Esophagus (tissue), 2 donors: ENCODE measurements around the gene POU2F3. TPM values are rescaled to one million over a fixed set of nuclear protein-coding genes. Genes with fewer than 3 reads are reported as not detected.
A peak's percentile ranks its signal among the peaks of the same experiment; 100 is the strongest.

ENCODE experiments used
- H3K27ac ChIP-seq, 2 donors: one replicate each; pipeline ENCODE4 v1.5.1; 2013; ENCODE audit warnings: low read depth in 2 of 2, mild to moderate bottlenecking in 2 of 2, inconsistent platforms in 1 of 2, low read length in 1 of 2, moderate library complexity in 1 of 2
- H3K27me3 ChIP-seq, 2 donors: one replicate each; pipeline ENCODE4 v1.6.1; 2013; ENCODE audit warnings: low read length in 2 of 2, control low read depth in 1 of 2, mild to moderate bottlenecking in 1 of 2; ENCODE audit not compliant: insufficient read depth in 2 of 2, control insufficient read depth in 1 of 2
- H3K36me3 ChIP-seq, 2 donors: one replicate each; pipeline ENCODE4 v1.6.1; 2013; ENCODE audit warnings: low read length in 1 of 2; ENCODE audit not compliant: control insufficient read depth in 2 of 2, insufficient read depth in 2 of 2
- H3K4me1 ChIP-seq, 2 donors: one replicate each; pipeline ENCODE4 v1.6.1; 2013; ENCODE audit warnings: low read length in 1 of 2; ENCODE audit not compliant: control insufficient read depth in 2 of 2, insufficient read depth in 2 of 2
- H3K4me3 ChIP-seq, 2 donors: one replicate each; pipeline ENCODE4 v1.5.1; 2013; ENCODE audit warnings: low read length in 2 of 2, mild to moderate bottlenecking in 2 of 2, low read depth in 1 of 2, moderate library complexity in 1 of 2
- H3K9me3 ChIP-seq, 2 donors: one replicate each; pipeline ENCODE4 v1.6.1; 2013; ENCODE audit warnings: mild to moderate bottlenecking in 2 of 2, low read depth in 1 of 2, low read length in 1 of 2, moderate library complexity in 1 of 2; ENCODE audit not compliant: control insufficient read depth in 2 of 2, insufficient read depth in 1 of 2
- WGBS, 2 donors: extraction: QIAGEN DNeasy Blood & Tissue Kit; methylation state at CpG; one replicate each; pipeline ENCODE4 v1.1.7; 2013; 5-methylcytosine and 5-hydroxymethylcytosine counted together
- polyA plus RNA-seq, 2 donors: library from polyadenylated mRNA; stranded (reverse); fragments of 200-250 nt; gene quantifications; one replicate each; pipeline ENCODE4 v1.2.3, GENCODE V29; 2013
- donor health status: healthy with polysubstance abuse.
- donor health status: Bipolar disorder and iron deficiency.

The POU2F3 gene
- polyA plus RNA-seq, 2 donors: 3.1 to 4.5 TPM

DNA sequence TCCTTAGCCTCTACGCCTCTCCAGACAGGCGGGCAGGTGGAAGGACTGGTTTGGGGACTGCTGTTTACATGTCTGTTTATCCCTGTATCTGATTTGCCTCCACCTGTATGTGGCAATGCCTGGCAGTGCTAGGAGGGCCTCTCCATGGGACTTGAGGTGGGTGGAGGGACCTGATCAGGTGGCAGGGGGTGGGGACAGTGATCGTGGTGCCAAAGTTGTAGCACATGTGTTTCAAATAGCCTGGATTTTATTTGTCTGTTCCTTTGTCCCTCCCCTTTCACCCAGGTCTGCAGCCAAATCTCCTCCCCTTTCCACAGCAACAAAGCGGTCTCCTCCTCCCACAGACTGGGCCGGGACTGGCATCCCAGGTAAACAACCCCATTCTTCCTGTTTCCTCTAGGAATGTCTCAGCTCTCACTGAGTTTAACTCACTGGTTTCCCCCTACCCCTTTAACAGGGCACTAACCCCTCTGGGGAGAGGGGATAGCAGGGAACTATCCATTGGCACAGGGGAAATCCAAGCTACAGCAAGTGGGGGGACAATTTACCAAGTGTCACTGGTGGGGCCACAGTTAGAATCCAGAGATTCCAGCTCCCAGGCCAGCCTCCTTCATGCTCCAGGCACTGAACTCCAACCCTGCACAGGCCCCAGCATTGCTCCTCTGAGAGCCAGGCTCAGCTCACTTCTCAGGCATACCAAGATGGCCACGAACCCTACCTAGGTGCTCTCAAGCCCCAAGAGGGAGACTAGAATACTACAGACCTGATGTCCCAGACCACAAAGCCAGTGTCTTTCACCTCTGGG, 62.3 kb downstream of the POU2F3 start:
- WGBS, 2 donors: 44 to 46% methylated on average over 6 of the region's 6 CpGs

DNA sequence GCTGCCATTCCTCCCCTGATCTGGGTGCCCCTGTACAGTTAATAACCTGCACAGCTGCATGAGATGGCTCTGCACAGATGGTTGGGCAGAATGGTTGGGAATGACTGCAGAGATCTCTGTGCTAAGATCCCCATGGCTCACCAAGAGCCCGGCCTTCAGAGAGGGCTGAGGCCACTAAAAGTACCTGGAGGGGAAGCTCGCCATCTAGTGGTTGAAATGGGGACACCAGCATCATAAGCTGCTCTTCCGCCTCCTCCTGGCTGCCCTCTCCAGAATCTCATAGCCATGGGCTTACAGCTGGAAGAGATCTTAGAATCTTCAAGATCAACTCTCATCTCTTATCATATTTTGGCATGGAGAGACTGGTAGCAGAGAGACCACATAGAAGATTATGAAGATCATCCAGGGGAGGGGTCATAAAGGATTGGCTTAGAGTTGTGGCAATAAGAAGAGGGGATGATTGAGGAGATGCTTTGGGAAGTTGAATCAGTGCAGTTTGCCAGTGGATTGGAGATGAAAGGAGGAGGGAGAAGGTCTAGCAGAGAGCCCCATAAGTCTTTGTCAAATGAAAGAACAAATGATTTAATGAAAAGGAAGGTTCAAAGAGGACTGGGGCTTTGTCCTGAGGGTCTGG, 63.2 kb downstream of the POU2F3 start:
- no peaks in the 10 kb centered on the region for H3K27me3 ChIP-seq
- peaks cover 4 to 33% of the 10 kb centered on the region in 2 donors for H3K4me1 ChIP-seq
- H3K27ac ChIP-seq: peak overlapping the region; percentile 41 to 88
- no peaks in the 10 kb centered on the region for H3K36me3 ChIP-seq
- WGBS, 2 donors: 20 to 24% methylated on average over 3 of the region's 3 CpGs
- H3K4me3 ChIP-seq: no peak overlapping the region
- no peaks in the 10 kb centered on the region for H3K9me3 ChIP-seq

More for the DNA sequence above, 62.3 kb downstream of the POU2F3 start:
- H3K27ac ChIP-seq: peak overlapping the region; percentile 61 to 88
- no peak overlapping the region for H3K4me3 ChIP-seq
- no peaks in the 10 kb centered on the region for H3K9me3 ChIP-seq
- peaks cover 4 to 33% of the 10 kb centered on the region in 2 donors for H3K4me1 ChIP-seq
- no peaks in the 10 kb centered on the region for H3K27me3 ChIP-seq
- H3K36me3 ChIP-seq: no peaks in the 10 kb centered on the region

DNA sequence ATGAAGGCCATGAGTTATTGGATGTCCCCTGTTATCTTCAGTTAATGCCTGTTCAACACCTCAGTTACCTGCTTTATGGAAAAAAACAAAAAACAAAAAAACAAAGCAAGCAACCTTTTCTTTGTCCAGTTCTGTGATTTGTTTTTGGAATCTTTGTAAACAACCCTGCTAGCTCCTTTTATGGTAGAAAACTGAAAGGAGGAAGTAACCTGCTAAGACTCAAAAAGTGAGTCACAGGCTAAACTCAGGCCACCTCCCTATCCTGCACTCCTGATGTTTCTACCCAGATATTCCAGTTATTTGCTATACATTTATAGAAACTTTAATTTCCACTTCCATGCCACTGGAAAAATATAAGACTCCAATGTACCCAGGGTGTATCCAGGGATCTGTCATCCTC, 64.6 kb downstream of the POU2F3 start:
- Histone ChIP-seq H3K27me3 (no peaks in the 10 kb centered on the region), H3K4me3 (no peak overlapping the region), H3K36me3 (no peaks in the 10 kb centered on the region), H3K9me3 (no peaks in the 10 kb centered on the region), H3K27ac (no peak overlapping the region), H3K4me1 (peaks cover 4 to 36% of the 10 kb centered on the region in 2 donors)

DNA sequence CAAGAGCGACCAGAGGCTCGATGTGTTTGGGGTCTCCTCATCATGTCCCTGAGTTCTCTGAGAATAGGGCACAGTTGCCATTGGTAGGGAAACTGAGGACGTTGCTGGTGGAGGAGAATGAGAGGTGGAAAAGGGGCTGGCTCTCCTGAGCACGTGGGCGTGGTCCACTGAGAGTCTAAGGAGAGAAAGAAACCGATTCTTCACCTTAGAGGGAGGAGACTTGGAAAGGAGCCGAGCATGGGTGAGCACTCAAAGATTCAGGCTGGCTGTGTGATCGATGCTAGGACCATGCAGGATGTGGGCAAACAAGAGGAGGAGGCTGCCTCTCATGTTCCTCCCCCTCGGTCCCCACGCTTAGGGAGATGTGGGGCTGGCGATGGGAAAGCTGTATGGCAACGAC, 65.3 kb downstream of the POU2F3 start:
- 67 to 70% methylated on average over 12 of the region's 12 CpGs for WGBS, 2 donors

DNA sequence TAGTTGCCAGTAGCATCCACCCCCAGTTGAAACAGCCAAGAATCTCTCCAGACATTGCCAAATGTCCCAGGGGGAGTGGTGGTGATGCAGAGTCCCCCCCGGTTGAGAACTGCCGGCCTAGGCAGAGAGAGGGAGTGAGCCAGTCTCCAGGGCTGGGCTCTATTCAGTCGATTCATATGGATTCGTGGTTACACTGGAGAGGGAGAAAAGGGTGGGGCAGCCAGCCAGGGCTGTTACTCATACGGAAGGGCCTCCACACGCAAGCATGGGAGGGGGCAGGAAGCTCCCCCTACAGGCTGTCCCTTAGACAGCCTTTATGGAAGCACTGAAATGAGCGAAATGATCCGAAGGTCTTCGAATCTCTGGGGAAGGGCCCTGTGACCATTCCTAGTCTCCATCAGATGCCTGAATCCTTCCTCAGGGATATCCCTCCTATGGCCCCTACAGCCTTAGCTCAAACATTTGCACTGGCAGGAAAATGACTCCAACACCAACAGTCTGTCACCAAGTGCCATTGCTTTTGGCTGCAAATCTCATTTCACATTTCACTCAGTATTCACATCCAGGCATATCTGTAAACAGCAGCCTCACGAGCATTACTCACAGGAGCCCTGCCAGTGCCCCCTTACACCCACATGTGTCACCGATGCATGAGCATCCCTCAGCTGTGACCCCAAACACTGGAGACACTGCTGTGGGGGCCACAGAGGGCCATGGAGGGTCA, 66.7 kb downstream of the POU2F3 start:
- H3K4me3 ChIP-seq: no peak overlapping the region
- WGBS, 2 donors: 40 to 56% methylated on average over 11 of the region's 11 CpGs
- peak overlapping the region; percentile 50 to 91 for H3K27ac ChIP-seq
- H3K4me1 ChIP-seq: peaks cover 4 to 30% of the 10 kb centered on the region in 2 donors
- no peaks in the 10 kb centered on the region for H3K36me3 ChIP-seq
- no peaks in the 10 kb centered on the region for H3K27me3 ChIP-seq
- no peaks in the 10 kb centered on the region for H3K9me3 ChIP-seq

More for the DNA sequence above, 65.3 kb downstream of the POU2F3 start:
- no peaks in the 10 kb centered on the region for H3K9me3 ChIP-seq
- H3K36me3 ChIP-seq: no peaks in the 10 kb centered on the region
- H3K27ac ChIP-seq: peak overlapping the region; percentile 78 to 91
- H3K27me3 ChIP-seq: no peaks in the 10 kb centered on the region
- peaks cover 4 to 34% of the 10 kb centered on the region in 2 donors for H3K4me1 ChIP-seq
- no peak overlapping the region for H3K4me3 ChIP-seq

DNA sequence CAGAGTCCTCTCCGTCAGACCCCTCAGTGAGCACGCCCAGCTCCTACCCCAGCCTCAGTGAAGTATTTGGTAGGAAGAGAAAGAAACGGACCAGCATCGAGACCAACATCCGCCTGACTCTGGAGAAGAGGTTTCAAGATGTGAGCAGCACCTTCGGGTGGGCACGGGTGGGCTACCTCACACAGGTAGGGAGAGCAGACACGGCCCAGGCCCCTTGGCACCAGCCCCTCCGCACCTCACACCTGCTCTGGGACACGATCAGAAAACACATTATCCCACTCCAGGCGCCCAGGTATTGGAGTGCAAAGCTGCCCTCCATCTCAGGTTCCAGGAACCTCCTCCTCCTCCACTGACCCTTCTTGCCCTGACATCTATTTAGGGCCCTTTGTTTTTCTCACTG, 67.5 kb downstream of the POU2F3 start:
- Histone ChIP-seq H3K4me1 (peaks cover 4 to 27% of the 10 kb centered on the region in 2 donors), H3K27me3 (no peaks in the 10 kb centered on the region), H3K27ac (no peak overlapping the region), H3K4me3 (no peak overlapping the region), H3K9me3 (no peaks in the 10 kb centered on the region), H3K36me3 (no peaks in the 10 kb centered on the region)
- 93 to 95% methylated on average over 11 of the region's 11 CpGs for WGBS, 2 donors

DNA sequence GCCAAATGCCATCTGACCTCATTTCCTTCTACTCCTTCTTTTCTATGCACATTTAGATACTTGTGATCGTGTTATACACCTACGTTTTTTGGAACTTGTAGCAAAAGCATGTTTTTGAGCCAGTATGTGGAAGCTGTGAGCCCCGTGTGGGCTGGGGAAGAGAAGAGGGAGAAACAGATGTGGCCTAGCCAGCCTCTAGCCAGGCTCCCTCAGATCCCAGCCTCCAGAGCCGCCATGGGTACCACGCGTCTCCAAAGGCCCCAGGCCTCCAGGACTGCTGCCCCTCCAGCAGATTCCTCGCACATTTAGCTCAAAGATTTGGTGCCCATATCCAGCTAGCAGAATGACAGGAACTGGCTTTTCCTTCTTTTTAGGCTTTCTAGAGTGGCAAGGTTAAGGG, 68.1 kb downstream of the POU2F3 start:
- H3K9me3 ChIP-seq: no peaks in the 10 kb centered on the region
- no peaks in the 10 kb centered on the region for H3K27me3 ChIP-seq
- no peaks in the 10 kb centered on the region for H3K36me3 ChIP-seq
- peaks cover 4 to 22% of the 10 kb centered on the region in 2 donors for H3K4me1 ChIP-seq
- peak overlapping the region; percentile 23 to 38 for H3K27ac ChIP-seq
- no peak overlapping the region for H3K4me3 ChIP-seq
- WGBS, 2 donors: 89% methylated on average over 7 of the region's 7 CpGs

DNA sequence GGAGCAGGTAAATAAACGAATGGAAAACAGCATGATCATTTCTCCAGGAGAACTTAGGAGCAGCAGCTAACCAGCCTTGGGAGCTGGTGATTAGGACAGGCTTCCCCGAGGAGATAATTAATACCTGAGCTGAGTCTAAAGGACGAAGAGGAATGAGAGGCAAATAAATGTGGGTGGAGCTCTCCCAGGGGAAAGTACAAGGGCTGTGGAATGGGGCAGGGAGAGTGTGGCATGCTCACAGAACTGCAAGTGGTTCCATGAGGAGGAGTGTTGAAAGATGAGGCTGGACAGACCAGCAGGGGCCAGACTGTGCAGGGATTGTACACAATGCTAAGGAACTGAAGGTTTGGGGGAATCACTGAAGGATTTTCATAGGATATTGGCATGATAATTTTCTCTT, 70.9 kb downstream of the POU2F3 start:
- Histone ChIP-seq H3K27me3 (no peaks in the 10 kb centered on the region), H3K9me3 (no peaks in the 10 kb centered on the region), H3K4me1 (peaks cover 4 to 13% of the 10 kb centered on the region in 2 donors), H3K27ac (no peak overlapping the region), H3K4me3 (no peak overlapping the region), H3K36me3 (no peaks in the 10 kb centered on the region)
- WGBS, 2 donors: 43 to 60% methylated on average over 3 of the region's 3 CpGs

DNA sequence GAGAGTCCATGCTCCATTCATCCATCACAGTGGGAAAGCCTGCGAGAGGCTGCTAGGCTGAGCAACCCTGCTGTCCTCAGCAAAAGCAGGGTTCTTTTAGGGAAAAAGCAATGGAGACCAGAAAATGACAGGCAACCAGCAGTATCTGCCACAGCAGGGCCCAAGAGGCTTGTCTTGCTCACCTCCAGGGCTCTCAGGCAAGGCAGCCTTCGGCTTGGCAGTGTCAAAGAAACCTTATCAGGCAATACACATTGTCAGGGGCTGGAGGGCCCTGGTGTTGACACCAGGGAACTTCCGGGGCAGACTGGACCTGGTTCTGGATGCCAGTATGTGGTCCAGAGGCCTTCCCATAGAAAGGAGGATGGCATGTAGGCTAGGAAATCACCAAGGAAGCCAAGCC, 74.9 kb downstream of the POU2F3 start:
- no peak overlapping the region for H3K4me3 ChIP-seq
- H3K27ac ChIP-seq: peak overlapping the region in 1 of 2 donors; percentile 26
- no peaks in the 10 kb centered on the region for H3K9me3 ChIP-seq
- no peaks in the 10 kb centered on the region for H3K36me3 ChIP-seq
- WGBS, 2 donors: 82 to 93% methylated on average over 3 of the region's 3 CpGs
- H3K27me3 ChIP-seq: no peaks in the 10 kb centered on the region
- H3K4me1 ChIP-seq: peaks cover 0 to 10% of the 10 kb centered on the region in 2 donors
